Activated T-cell treated with anti-CD3 and anti-CD28 coated beads for 1 hour (primary cell): Measurements from ENCODE around the gene ARHGEF12.

ENCODE experiments used
- DNase-seq: peaks from one replicate; pipeline ENCODE4 v3.0.0-alpha.2; 2020; ENCODE audit warnings: low read depth

The ARHGEF12 gene

GRCh38 chr11:120538707-120539106 is 202.5 kb downstream of the ARHGEF12 start:
- DNase-seq = no peak
